ENCODE data around the gene SWI5.
"Not testable (repeated sequence)": the region's sequence is repeated elsewhere in the genome, so short reads cannot be mapped to it uniquely, and the experiment has no call there.

SWI5 gene

GRCh38 chr9:128275198-128276007 is 673 bp upstream of the SWI5 start, which contains the start of gene GOLGA2:
GOLGA2 (minus strand) TSS chr9:128276007; CDS start chr9:128275976, 31 bp downstream.
- Histone ChIP-seq H3K18ac (ENCODE audit: low read depth in 1 of 2, low read length in 2 of 2) (peak within 1 kb of the TSS; percentile 92 to 99), H3K4me2 (ENCODE audit: low read length, poor library complexity, severe bottlenecking) (peak within 1 kb of the TSS; percentile 72), H3K4ac (ENCODE audit: low read depth in 1 of 2, low read length in 2 of 2) (peak within 1 kb of the TSS; percentile 79 to 97), H4K8ac (ENCODE audit: low read length) (peak within 1 kb of the TSS; percentile 92), H3K23ac (ENCODE audit: low read length in 2 of 2) (peak within 1 kb of the TSS in 1 of 2 experiments; percentile 84), H3K4me3 (ENCODE audit: insufficient read depth in 1 of 2, low read depth in 1 of 2, low read length in 2 of 2) (peak within 1 kb of the TSS; percentile 74 to 98), H2AFZ (ENCODE audit: low read depth, low read length) (peak within 1 kb of the TSS; percentile 81), H3K79me1 (replicated peaks; ENCODE audit: low read length, poor library complexity, severe bottlenecking) (peaks cover 33% of the 10 kb centered on the region), H2BK12ac (ENCODE audit: low read length in 2 of 2) (peak within 1 kb of the TSS in 1 of 2 experiments; percentile 70), H2BK15ac (ENCODE audit: low read depth, poor library complexity, severe bottlenecking) (peak within 1 kb of the TSS; percentile 87), H3K4me1 (ENCODE audit: control insufficient read depth, insufficient read depth, low read depth, low read length) (peaks cover 17% of the 10 kb centered on the region), H3K9me3 (ENCODE audit: control insufficient read depth, low read length) (no peaks in the 10 kb centered on the region), H2BK120ac (ENCODE audit: low read depth, low read length) (peak within 1 kb of the TSS; percentile 94), H2AK5ac (ENCODE audit: low read length, severe bottlenecking) (peak within 1 kb of the TSS; percentile 21), H3K14ac (ENCODE audit: low read length in 2 of 2) (peak within 1 kb of the TSS in 1 of 2 experiments; percentile 94), H3K9ac (ENCODE audit: low read length) (peak within 1 kb of the TSS; percentile 99), H3K27ac (ENCODE audit: low read length, poor library complexity, severe bottlenecking) (peak within 1 kb of the TSS; percentile 67), H3K36me3 (ENCODE audit: control insufficient read depth in 1 of 2, insufficient read depth in 2 of 2, low read depth in 1 of 2, low read length in 2 of 2) (peaks cover 23 to 44% of the 10 kb centered on the region in 2 experiments), H4K91ac (ENCODE audit: low read length) (peak within 1 kb of the TSS; percentile 88), H2BK5ac (ENCODE audit: low read depth, low read length, poor library complexity, severe bottlenecking) (peak within 1 kb of the TSS; percentile 75), H3K27me3 (ENCODE audit: control insufficient read depth in 1 of 2, insufficient read depth in 1 of 2, low read length in 2 of 2) (no peaks in the 10 kb centered on the region)
- DNase-seq = peak; percentile 85
- WGBS = under 1% methylated on average over 57 of the region's 57 CpGs

GRCh38 chr9:128276574-128277270 is 646 bp downstream of the SWI5 start:
- Histone ChIP-seq H3K4ac (ENCODE audit: low read depth in 1 of 2, low read length in 2 of 2) (peak overlapping the region in 1 of 2 experiments; percentile 76), H3K4me2 (ENCODE audit: low read length, poor library complexity, severe bottlenecking) (peak overlapping the region; percentile 66), H3K4me1 (ENCODE audit: control insufficient read depth, insufficient read depth, low read depth, low read length) (peaks cover 13% of the 10 kb centered on the region), H2BK5ac (ENCODE audit: low read depth, low read length, poor library complexity, severe bottlenecking) (peak overlapping the region; percentile 4), H2AK5ac (ENCODE audit: low read length, severe bottlenecking) (no peak overlapping the region), H2BK120ac (ENCODE audit: low read depth, low read length) (no peak overlapping the region), H2AFZ (ENCODE audit: low read depth, low read length) (peak overlapping the region; percentile 81), H3K18ac (ENCODE audit: low read depth in 1 of 2, low read length in 2 of 2) (peak overlapping the region in 1 of 2 experiments; percentile 87), H3K14ac (ENCODE audit: low read length in 2 of 2) (peak overlapping the region in 1 of 2 experiments; percentile 94), H3K27ac (ENCODE audit: low read length, poor library complexity, severe bottlenecking) (peak overlapping the region; percentile 41), H3K4me3 (ENCODE audit: insufficient read depth in 1 of 2, low read depth in 1 of 2, low read length in 2 of 2) (peak overlapping the region; percentile 74 to 96), H2BK12ac (ENCODE audit: low read length in 2 of 2) (peak overlapping the region in 1 of 2 experiments; percentile 70), H4K8ac (ENCODE audit: low read length) (peak overlapping the region; percentile 4), H3K9ac (ENCODE audit: low read length) (peak overlapping the region; percentile 97), H4K91ac (ENCODE audit: low read length) (no peak overlapping the region), H3K27me3 (ENCODE audit: control insufficient read depth in 1 of 2, insufficient read depth in 1 of 2, low read length in 2 of 2) (no peaks in the 10 kb centered on the region), H3K36me3 (ENCODE audit: control insufficient read depth in 1 of 2, insufficient read depth in 2 of 2, low read depth in 1 of 2, low read length in 2 of 2) (peaks cover 13 to 33% of the 10 kb centered on the region in 2 experiments), H2BK15ac (ENCODE audit: low read depth, poor library complexity, severe bottlenecking) (peak overlapping the region; percentile 17), H3K9me3 (ENCODE audit: control insufficient read depth, low read length) (no peaks in the 10 kb centered on the region), H3K79me1 (replicated peaks; ENCODE audit: low read length, poor library complexity, severe bottlenecking) (peaks cover 26% of the 10 kb centered on the region), H3K23ac (ENCODE audit: low read length in 2 of 2) (peak overlapping the region in 1 of 2 experiments; percentile 84)
- 9% methylated on average over 23 of the region's 23 CpGs for WGBS
- peak; percentile 68 for DNase-seq

- H3K9me3 ChIP-seq (ENCODE audit: control insufficient read depth, low read length); H3K27ac ChIP-seq (ENCODE audit: low read length, poor library complexity, severe bottlenecking); H2AFZ ChIP-seq (ENCODE audit: low read depth, low read length); H3K18ac ChIP-seq (ENCODE audit: low read depth in 1 of 2, low read length in 2 of 2); H2BK120ac ChIP-seq (ENCODE audit: low read depth, low read length); H3K27me3 ChIP-seq (ENCODE audit: control insufficient read depth in 1 of 2, insufficient read depth in 1 of 2, low read length in 2 of 2); H3K9ac ChIP-seq (ENCODE audit: low read length); H3K4me3 ChIP-seq (ENCODE audit: insufficient read depth in 1 of 2, low read depth in 1 of 2, low read length in 2 of 2); H3K14ac ChIP-seq (ENCODE audit: low read length in 2 of 2); H2AK5ac ChIP-seq (ENCODE audit: low read length, severe bottlenecking); H2BK15ac ChIP-seq (ENCODE audit: low read depth, poor library complexity, severe bottlenecking); H3K4me2 ChIP-seq (ENCODE audit: low read length, poor library complexity, severe bottlenecking); H2BK5ac ChIP-seq (ENCODE audit: low read depth, low read length, poor library complexity, severe bottlenecking); H3K23ac ChIP-seq (ENCODE audit: low read length in 2 of 2); H4K91ac ChIP-seq (ENCODE audit: low read length); H4K8ac ChIP-seq (ENCODE audit: low read length); H3K36me3 ChIP-seq (ENCODE audit: control insufficient read depth in 1 of 2, insufficient read depth in 2 of 2, low read depth in 1 of 2, low read length in 2 of 2): not testable (repeated sequence)
- peak overlapping the region in 1 of 2 experiments; percentile 51 for H2BK12ac ChIP-seq (ENCODE audit: low read length in 2 of 2)
- WGBS = 70% methylated on average over 21 of the region's 22 CpGs
- H3K4ac ChIP-seq (ENCODE audit: low read depth in 1 of 2, low read length in 2 of 2) = peak overlapping the region in 1 of 2 experiments; percentile 17
- peak; percentile 49 for DNase-seq
- H3K79me1 ChIP-seq (replicated peaks; ENCODE audit: low read length, poor library complexity, severe bottlenecking) = peaks cover 22% of the 10 kb centered on the region
- peaks cover 11% of the 10 kb centered on the region for H3K4me1 ChIP-seq (ENCODE audit: control insufficient read depth, insufficient read depth, low read depth, low read length)
These were observed 3.3 kb downstream of the SWI5 start for GRCh38 chr9:128279088-128280073.
